GM12878 (cell line): ENCODE data around the gene CRB1. TPM values are rescaled to one million over a fixed set of nuclear protein-coding genes. Genes with fewer than 3 reads are reported as not detected.

Experiments
- ATAC-seq: fragments of 200-7000 bp; cut with Tn5 transposase; 3 replicates; pipeline ENCODE4 v1.9.1; 2020; ENCODE audit warnings: mild to moderate bottlenecking, moderate library complexity
- BruUV-seq: library from RNA; stranded (reverse); fragments of 400-500 nt; replicated peaks from 2 replicates; lab custom pipeline; 2021; lab: Mats Ljungman, UMichigan
- CTCF ChIA-PET: fragments of 300-600 bp; sonication (Branson Sonifier 250); formaldehyde crosslinking; extraction: SDS; loops from one replicate; lab custom pipeline; 2021; ENCODE audit warnings: inconsistent platforms; lab: Yijun Ruan, JAX
- POLR2A ChIA-PET: fragments of 350-600 bp; formaldehyde crosslinking; extraction: SDS; loops from one replicate; lab custom pipeline; 2021; ENCODE audit warnings: inconsistent platforms; lab: Charles Lee
- RAD21 ChIA-PET: fragments of 300-600 bp; sonication (Branson Sonifier 250); formaldehyde crosslinking; loops from one replicate; lab custom pipeline; 2023; ENCODE audit warnings: antibody characterized with exemption; ENCODE audit not compliant: unreplicated experiment; lab: Charles Lee
- SMC1A ChIA-PET: fragments of 300-600 bp; sonication (Branson Sonifier 250); formaldehyde crosslinking; loops from one replicate; lab custom pipeline; 2023; ENCODE audit not compliant: unreplicated experiment, uncharacterized antibody; lab: Charles Lee
- DNase-seq: peaks from one replicate; pipeline ENCODE4 v3.0.0-alpha.2; 2011; ENCODE audit warnings: low read depth, low spot score
- FAIRE-seq: peaks from 3 replicates; lab custom pipeline; 2011; peaks lifted over from hg19 to GRCh38; lab: Jason Lieb, UNC
- H2AFZ ChIP-seq: 2 replicates; pipeline ENCODE4 v1.6.0; 2011; ENCODE audit warnings: low read depth, low read length, control low read depth; ENCODE audit not compliant: control insufficient read depth
- H3K27ac ChIP-seq: 2 replicates; pipeline ENCODE4 v1.5.1; 2011; ENCODE audit warnings: control low read depth; ENCODE audit not compliant: control insufficient read depth, insufficient read depth
- H3K27me3 ChIP-seq, 2 experiments: replicated peaks in 1 of 2; 2 replicates each; pipeline versions ENCODE4 v1.6.0 to v1.6.1; 2011; ENCODE audit warnings: low read length in 1 of 2; ENCODE audit not compliant: control insufficient read depth in 2 of 2, insufficient read depth in 2 of 2
- H3K36me3 ChIP-seq, 2 experiments: 2 replicates each; pipeline ENCODE4 v1.5.1; 2011; ENCODE audit warnings: low read length in 1 of 2; ENCODE audit not compliant: control insufficient read depth in 2 of 2, insufficient read depth in 2 of 2
- H3K4me1 ChIP-seq: 2 replicates; pipeline ENCODE4 v1.6.1; 2011; ENCODE audit warnings: mild to moderate bottlenecking, low read length, moderate library complexity, mixed read lengths; ENCODE audit not compliant: control insufficient read depth, insufficient read depth
- H3K4me2 ChIP-seq: 2 replicates; pipeline ENCODE4 v1.6.0; 2011; ENCODE audit warnings: control low read depth; ENCODE audit not compliant: control insufficient read depth, insufficient read depth
- H3K4me3 ChIP-seq: fragments of 200-600 bp; sonication (generic); 2 replicates; pipeline ENCODE4 v1.5.1; 2016
- H3K79me2 ChIP-seq: 2 replicates; pipeline ENCODE4 v1.6.0; 2011; ENCODE audit warnings: low read length; ENCODE audit not compliant: control insufficient read depth, insufficient read depth
- H3K9ac ChIP-seq: 2 replicates; pipeline ENCODE4 v1.8.0; 2011; ENCODE audit warnings: low read length, control low read depth, mixed read lengths; ENCODE audit not compliant: control insufficient read depth, insufficient read depth
- H3K9me3 ChIP-seq: replicated peaks from 3 replicates; pipeline ENCODE4 v1.5.1; 2011; ENCODE audit warnings: mild to moderate bottlenecking, low read length; ENCODE audit not compliant: control insufficient read depth, insufficient read depth
- H4K20me1 ChIP-seq: 2 replicates; pipeline ENCODE4 v1.6.0; 2011; ENCODE audit not compliant: control insufficient read depth, insufficient read depth
- CBX5 ChIP-seq: sonication (generic); IDR thresholded peaks from 2 replicates; pipeline ENCODE4 v1.6.1; 2016; ENCODE audit warnings: low read depth, moderate library complexity, mild to moderate bottlenecking, inconsistent platforms
- CREB1 ChIP-seq: IDR thresholded peaks from 2 replicates; pipeline ENCODE4 v1.6.1; 2012; ENCODE audit warnings: low read depth, mild to moderate bottlenecking, inconsistent platforms
- HDGF ChIP-seq: fragments of 450-650 bp; IDR thresholded peaks from 2 replicates; pipeline ENCODE4 v1.6.1; 2016; ENCODE audit warnings: antibody characterized with exemption
- IKZF1 ChIP-seq: fragments of 450-650 bp; conservative IDR thresholded peaks from 2 replicates; pipeline ENCODE4 v1.6.1; 2017; ENCODE audit warnings: antibody characterized with exemption, mild to moderate bottlenecking
- MEF2A ChIP-seq: IDR thresholded peaks from 2 replicates; pipeline ENCODE4 v1.6.1; 2011; ENCODE audit warnings: low read depth, mild to moderate bottlenecking, low read length, moderate library complexity; ENCODE audit not compliant: insufficient read depth
- MTA2 ChIP-seq: fragments of 450-650 bp; IDR thresholded peaks from 2 replicates; pipeline ENCODE4 v1.6.1; 2016; ENCODE audit warnings: low read depth, mild to moderate bottlenecking, moderate library complexity
- NFXL1 ChIP-seq: fragments of 450-650 bp; IDR thresholded peaks from 2 replicates; pipeline ENCODE4 v1.6.1; 2017; ENCODE audit warnings: antibody characterized with exemption, mild to moderate bottlenecking, borderline replicate concordance
- NFYA ChIP-seq: IDR thresholded peaks from 2 replicates; pipeline ENCODE4 v1.6.1; 2011; ENCODE audit warnings: low read depth, mild to moderate bottlenecking, low read length, improper control_type of control experiment, borderline replicate concordance
- SRF ChIP-seq, 2 experiments: IDR thresholded peaks; 2 replicates each; pipeline ENCODE4 v1.6.1; 2011; ENCODE audit warnings: low read depth in 2 of 2, low read length in 2 of 2, mild to moderate bottlenecking in 1 of 2, moderate library complexity in 1 of 2
- SUZ12 ChIP-seq: fragments of 200-600 bp; sonication (generic); IDR thresholded peaks from one replicate; pipeline ENCODE4 v1.6.1; 2018; ENCODE audit warnings: antibody characterized with exemption, mild to moderate bottlenecking; ENCODE audit not compliant: unreplicated experiment
- WGBS: methylation state at CpG from one replicate; pipeline ENCODE4 v1.1.6; 2016; ENCODE audit warnings: low lambda C conversion rate; ENCODE audit not compliant: insufficient replicate concordance, insufficient coverage; ENCODE audit errors: missing lambda C conversion rate; 5-methylcytosine and 5-hydroxymethylcytosine counted together
- in situ Hi-C: fragments of 300-500 bp; cut with MboI; formaldehyde crosslinking; loops from 9 replicates; pipeline ENCODE4 v1.14.3; 2018; ENCODE audit warnings: mixed read lengths
- intact Hi-C: fragments of 100-400 bp; cut with micrococcal nuclease; formaldehyde crosslinking; loops from one replicate; pipeline ENCODE4 v1.14.2; 2022; ENCODE audit not compliant: unreplicated experiment
- polyA plus RNA-seq, 11 experiments: library from polyadenylated mRNA; depleted of rRNA in 4 of 11; unstranded in 6 of 11; stranded (reverse) in 5 of 11; fragments of >200 nt; fragmentation: Nextera tagmentation in 4 of 11; fragmentation: Illumina TruSeq in 1 of 11; extraction: Ambion mirVana in 4 of 11; extraction: Trizol in 1 of 11; gene quantifications; 1 replicate in 1 of 11; 2 replicates in 10 of 11; pipeline versions ENCODE4 v1.2.1 to v1.2.3, GENCODE V29; 2011 to 2016; ENCODE audit warnings: inconsistent platforms in 2 of 11, missing spikeins in 2 of 11, low read depth in 1 of 11
- total RNA-seq, 4 experiments: library from RNA; depleted of rRNA in 3 of 4; stranded (reverse); fragments of >200 nt in 3 of 4; fragmentation: Illumina TruSeq in 1 of 4; extraction: Trizol in 1 of 4; gene quantifications; 2 replicates each; pipeline versions ENCODE4 v1.2.1 to v1.2.3, GENCODE V29; 2013 to 2021
- TF ChIP-seq, protein P1 (sequence below), 3 experiments: IDR thresholded peaks in 2 of 3; conservative IDR thresholded peaks in 1 of 3; 2 replicates each; pipeline ENCODE4 v1.5.1; 2011; ENCODE audit warnings: low read depth in 3 of 3, low read length in 3 of 3, mild to moderate bottlenecking in 3 of 3, control low read depth in 2 of 3, moderate library complexity in 2 of 3, inconsistent platforms in 1 of 3, mixed read lengths in 1 of 3; ENCODE audit not compliant: control insufficient read depth in 2 of 3, insufficient read depth in 1 of 3; ENCODE audit errors: extremely low read depth in 1 of 3
- TF ChIP-seq, protein P2 (sequence below): fragments of 450-650 bp; IDR thresholded peaks from 2 replicates; pipeline ENCODE4 v1.6.1; 2017; ENCODE audit warnings: low read depth, mild to moderate bottlenecking, moderate library complexity
- TF ChIP-seq, protein P3 (sequence below): fragments of 450-650 bp; IDR thresholded peaks from 2 replicates; pipeline ENCODE4 v1.6.1; 2017; ENCODE audit warnings: mild to moderate bottlenecking, low read depth, inconsistent platforms; ENCODE audit not compliant: poor library complexity, severe bottlenecking
- TF ChIP-seq, protein P4 (sequence below): fragments of 450-650 bp; IDR thresholded peaks from 2 replicates; pipeline ENCODE4 v1.6.1; 2017; ENCODE audit warnings: antibody characterized with exemption, mild to moderate bottlenecking, moderate library complexity

The CRB1 gene
- total and polyA plus RNA-seq, 10 of the 15 experiments (the other 5 are each of a cell fraction or from before 2014, with no cell fraction given), result 0.06 to 0.10 (median 0.06) TPM; not detected in 7

DNA sequence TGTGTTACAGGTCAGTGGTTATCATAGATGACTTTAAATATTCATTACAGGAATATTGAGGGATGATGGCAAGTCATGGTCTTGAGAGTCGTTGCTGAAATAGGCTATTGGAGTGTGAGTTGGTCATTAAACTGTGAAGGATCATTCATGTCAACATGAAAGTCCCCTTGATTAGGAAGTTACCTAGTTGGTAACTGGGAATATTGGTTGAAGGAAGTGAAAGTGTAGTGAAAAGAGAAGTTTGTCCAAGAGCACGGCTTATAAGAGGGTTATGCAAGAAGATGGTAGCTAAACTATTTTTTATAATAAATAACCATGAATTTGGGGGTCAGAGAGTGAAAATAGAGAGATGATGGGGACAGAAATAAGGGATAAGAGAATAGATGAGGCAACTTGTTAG is 16.9 kb downstream of the CRB1 start:
- in situ Hi-C loops (no loop called here), intact Hi-C loops (no loop called here)
- no peak for TF ChIP-seq MEF2A
- TF ChIP-seq SRF (IDR thresholded peaks at IDR 0.05; ENCODE audit: low read depth in 2 of 2, low read length in 2 of 2), result no peak
- no peak for TF ChIP-seq MTA2
- TF ChIP-seq CBX5, result no peak
- TF ChIP-seq, protein P1, sequence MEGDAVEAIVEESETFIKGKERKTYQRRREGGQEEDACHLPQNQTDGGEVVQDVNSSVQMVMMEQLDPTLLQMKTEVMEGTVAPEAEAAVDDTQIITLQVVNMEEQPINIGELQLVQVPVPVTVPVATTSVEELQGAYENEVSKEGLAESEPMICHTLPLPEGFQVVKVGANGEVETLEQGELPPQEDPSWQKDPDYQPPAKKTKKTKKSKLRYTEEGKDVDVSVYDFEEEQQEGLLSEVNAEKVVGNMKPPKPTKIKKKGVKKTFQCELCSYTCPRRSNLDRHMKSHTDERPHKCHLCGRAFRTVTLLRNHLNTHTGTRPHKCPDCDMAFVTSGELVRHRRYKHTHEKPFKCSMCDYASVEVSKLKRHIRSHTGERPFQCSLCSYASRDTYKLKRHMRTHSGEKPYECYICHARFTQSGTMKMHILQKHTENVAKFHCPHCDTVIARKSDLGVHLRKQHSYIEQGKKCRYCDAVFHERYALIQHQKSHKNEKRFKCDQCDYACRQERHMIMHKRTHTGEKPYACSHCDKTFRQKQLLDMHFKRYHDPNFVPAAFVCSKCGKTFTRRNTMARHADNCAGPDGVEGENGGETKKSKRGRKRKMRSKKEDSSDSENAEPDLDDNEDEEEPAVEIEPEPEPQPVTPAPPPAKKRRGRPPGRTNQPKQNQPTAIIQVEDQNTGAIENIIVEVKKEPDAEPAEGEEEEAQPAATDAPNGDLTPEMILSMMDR (IDR thresholded peaks at IDR 0.05 in 2 of 3, conservative IDR thresholded peaks at IDR 0.05 in 1 of 3; ENCODE audit: control insufficient read depth in 2 of 3, extremely low read depth in 1 of 3, insufficient read depth in 1 of 3, low read depth in 3 of 3, low read length in 3 of 3), result no peak
- TF ChIP-seq, protein P2, sequence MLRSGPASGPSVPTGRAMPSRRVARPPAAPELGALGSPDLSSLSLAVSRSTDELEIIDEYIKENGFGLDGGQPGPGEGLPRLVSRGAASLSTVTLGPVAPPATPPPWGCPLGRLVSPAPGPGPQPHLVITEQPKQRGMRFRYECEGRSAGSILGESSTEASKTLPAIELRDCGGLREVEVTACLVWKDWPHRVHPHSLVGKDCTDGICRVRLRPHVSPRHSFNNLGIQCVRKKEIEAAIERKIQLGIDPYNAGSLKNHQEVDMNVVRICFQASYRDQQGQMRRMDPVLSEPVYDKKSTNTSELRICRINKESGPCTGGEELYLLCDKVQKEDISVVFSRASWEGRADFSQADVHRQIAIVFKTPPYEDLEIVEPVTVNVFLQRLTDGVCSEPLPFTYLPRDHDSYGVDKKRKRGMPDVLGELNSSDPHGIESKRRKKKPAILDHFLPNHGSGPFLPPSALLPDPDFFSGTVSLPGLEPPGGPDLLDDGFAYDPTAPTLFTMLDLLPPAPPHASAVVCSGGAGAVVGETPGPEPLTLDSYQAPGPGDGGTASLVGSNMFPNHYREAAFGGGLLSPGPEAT, result no peak
- TF ChIP-seq IKZF1, result no peak
- TF ChIP-seq NFXL1, result no peak
- no peak for TF ChIP-seq CREB1
- no peak for TF ChIP-seq NFYA
- no peak for TF ChIP-seq SUZ12
- no peak for TF ChIP-seq HDGF
- TF ChIP-seq, protein P3, sequence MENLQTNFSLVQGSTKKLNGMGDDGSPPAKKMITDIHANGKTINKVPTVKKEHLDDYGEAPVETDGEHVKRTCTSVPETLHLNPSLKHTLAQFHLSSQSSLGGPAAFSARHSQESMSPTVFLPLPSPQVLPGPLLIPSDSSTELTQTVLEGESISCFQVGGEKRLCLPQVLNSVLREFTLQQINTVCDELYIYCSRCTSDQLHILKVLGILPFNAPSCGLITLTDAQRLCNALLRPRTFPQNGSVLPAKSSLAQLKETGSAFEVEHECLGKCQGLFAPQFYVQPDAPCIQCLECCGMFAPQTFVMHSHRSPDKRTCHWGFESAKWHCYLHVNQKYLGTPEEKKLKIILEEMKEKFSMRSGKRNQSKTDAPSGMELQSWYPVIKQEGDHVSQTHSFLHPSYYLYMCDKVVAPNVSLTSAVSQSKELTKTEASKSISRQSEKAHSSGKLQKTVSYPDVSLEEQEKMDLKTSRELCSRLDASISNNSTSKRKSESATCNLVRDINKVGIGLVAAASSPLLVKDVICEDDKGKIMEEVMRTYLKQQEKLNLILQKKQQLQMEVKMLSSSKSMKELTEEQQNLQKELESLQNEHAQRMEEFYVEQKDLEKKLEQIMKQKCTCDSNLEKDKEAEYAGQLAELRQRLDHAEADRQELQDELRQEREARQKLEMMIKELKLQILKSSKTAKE, result no peak
- TF ChIP-seq, protein P4, sequence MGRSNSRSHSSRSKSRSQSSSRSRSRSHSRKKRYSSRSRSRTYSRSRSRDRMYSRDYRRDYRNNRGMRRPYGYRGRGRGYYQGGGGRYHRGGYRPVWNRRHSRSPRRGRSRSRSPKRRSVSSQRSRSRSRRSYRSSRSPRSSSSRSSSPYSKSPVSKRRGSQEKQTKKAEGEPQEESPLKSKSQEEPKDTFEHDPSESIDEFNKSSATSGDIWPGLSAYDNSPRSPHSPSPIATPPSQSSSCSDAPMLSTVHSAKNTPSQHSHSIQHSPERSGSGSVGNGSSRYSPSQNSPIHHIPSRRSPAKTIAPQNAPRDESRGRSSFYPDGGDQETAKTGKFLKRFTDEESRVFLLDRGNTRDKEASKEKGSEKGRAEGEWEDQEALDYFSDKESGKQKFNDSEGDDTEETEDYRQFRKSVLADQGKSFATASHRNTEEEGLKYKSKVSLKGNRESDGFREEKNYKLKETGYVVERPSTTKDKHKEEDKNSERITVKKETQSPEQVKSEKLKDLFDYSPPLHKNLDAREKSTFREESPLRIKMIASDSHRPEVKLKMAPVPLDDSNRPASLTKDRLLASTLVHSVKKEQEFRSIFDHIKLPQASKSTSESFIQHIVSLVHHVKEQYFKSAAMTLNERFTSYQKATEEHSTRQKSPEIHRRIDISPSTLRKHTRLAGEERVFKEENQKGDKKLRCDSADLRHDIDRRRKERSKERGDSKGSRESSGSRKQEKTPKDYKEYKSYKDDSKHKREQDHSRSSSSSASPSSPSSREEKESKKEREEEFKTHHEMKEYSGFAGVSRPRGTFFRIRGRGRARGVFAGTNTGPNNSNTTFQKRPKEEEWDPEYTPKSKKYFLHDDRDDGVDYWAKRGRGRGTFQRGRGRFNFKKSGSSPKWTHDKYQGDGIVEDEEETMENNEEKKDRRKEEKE, result no peak
- FAIRE-seq (no peak), ATAC-seq (no peak), DNase-seq (no peak)
- RAD21 ChIA-PET, result no interaction called here
- BruUV-seq, result no TSS peak
- POLR2A ChIA-PET, result no interaction called here
- Histone ChIP-seq H3K36me3 (no peaks in the 10 kb centered on the region), H3K4me2 (no peak overlapping the region), H3K9me3 (no peaks in the 10 kb centered on the region), H3K79me2 (no peaks in the 10 kb centered on the region), H3K4me3 (no peak overlapping the region), H2AFZ (no peak overlapping the region), H3K27me3 (no peaks in the 10 kb centered on the region), H3K27ac (no peak overlapping the region), H3K4me1 (no peaks in the 10 kb centered on the region), H3K9ac (no peak overlapping the region), H4K20me1 (no peaks in the 10 kb centered on the region)
- 3% methylated on average over 2 of the region's 2 CpGs for WGBS
- CTCF ChIA-PET, result interaction anchor here (1.5 kb wide), 1 partner anchor 38 kb away, joined by 3 read pairs; no protein-coding TSS in a partner anchor
- SMC1A ChIA-PET, result interaction anchor here (1.3 kb wide), 1 partner anchor 106 kb away, joined by 3 read pairs; no protein-coding TSS in a partner anchor
